HG02588 (cell line): ENCODE results near the gene KIRREL3.
"Not testable (repeated sequence)": the region's sequence is repeated elsewhere in the genome, so short reads cannot be mapped to it uniquely, and the experiment has no call there.

Source experiments
- ATAC-seq: cut with Tn5 transposase; IDR thresholded peaks from one replicate; pipeline ENCODE4 v1.9.1; 2021; ENCODE audit warnings: mild to moderate bottlenecking, moderate library complexity; ENCODE audit not compliant: unreplicated experiment

KIRREL3 gene

GRCh38 chr11:126959700-126960099 lies 40.9 kb downstream of the KIRREL3 start:
- ATAC-seq: no peak

- no peak for ATAC-seq
Observed at GRCh38 chr11:126956635-126957034, 43.9 kb downstream of the KIRREL3 start.

- ATAC-seq: not testable (repeated sequence)
Observed at GRCh38 chr11:126952533-126952932, 48.0 kb downstream of the KIRREL3 start.

- no peak for ATAC-seq
Observed at GRCh38 chr11:126951465-126951864, 49.1 kb downstream of the KIRREL3 start.

GRCh38 chr11:126949066-126949891 lies 51.3 kb downstream of the KIRREL3 start:
- no peak for ATAC-seq

GRCh38 chr11:126948563-126948962 lies 52.0 kb downstream of the KIRREL3 start:
- no peak for ATAC-seq

GRCh38 chr11:126945319-126945718 lies 55.3 kb downstream of the KIRREL3 start:
- no peak for ATAC-seq

GRCh38 chr11:126943316-126943715 lies 57.3 kb downstream of the KIRREL3 start:
- ATAC-seq: no peak

GRCh38 chr11:126942146-126942545 lies 58.4 kb downstream of the KIRREL3 start:
- ATAC-seq: no peak

GRCh38 chr11:126939552-126939951 lies 61.0 kb downstream of the KIRREL3 start:
- ATAC-seq: no peak

- ATAC-seq: no peak
Observed at GRCh38 chr11:126938718-126939117, 61.9 kb downstream of the KIRREL3 start.

GRCh38 chr11:126930091-126930841 lies 70.3 kb downstream of the KIRREL3 start:
- no peak for ATAC-seq

- ATAC-seq: no peak
Observed at GRCh38 chr11:126929179-126930061, 71.2 kb downstream of the KIRREL3 start.

GRCh38 chr11:126927623-126928022 lies 72.9 kb downstream of the KIRREL3 start:
- ATAC-seq: no peak

- no peak for ATAC-seq
Observed at GRCh38 chr11:126926376-126926791, 74.2 kb downstream of the KIRREL3 start.

GRCh38 chr11:126925321-126926093 lies 75.1 kb downstream of the KIRREL3 start:
- ATAC-seq: no peak

GRCh38 chr11:126924376-126925040 lies 76.1 kb downstream of the KIRREL3 start:
- no peak for ATAC-seq

GRCh38 chr11:126920833-126921232 lies 79.7 kb downstream of the KIRREL3 start:
- ATAC-seq: no peak

GRCh38 chr11:126919147-126919823 lies 81.3 kb downstream of the KIRREL3 start:
- peak; percentile 41 for ATAC-seq
